ENCODE data around the gene CACNA1H.
A peak's percentile ranks its signal among the peaks of the same experiment; 100 is the strongest.

CACNA1H gene

DNA sequence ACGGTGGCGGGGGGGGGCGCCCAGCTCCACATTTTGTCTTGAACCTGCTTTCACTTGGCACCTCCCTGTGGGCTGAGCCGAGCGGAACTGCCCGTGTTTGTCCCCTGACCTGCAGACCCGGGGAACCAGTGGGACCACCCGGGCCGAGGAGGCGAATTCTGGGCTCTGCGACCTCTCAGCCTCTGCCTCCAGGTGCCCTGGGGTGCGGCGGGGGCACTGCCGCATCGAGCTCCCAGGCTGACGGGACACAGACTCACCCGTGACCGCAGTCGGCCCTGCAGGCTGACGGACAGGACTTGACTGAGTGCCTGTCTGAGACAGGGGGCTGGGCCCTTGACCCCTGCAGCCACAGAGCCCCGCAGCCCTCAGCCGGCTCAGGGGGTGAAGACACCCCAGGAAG lies 45.8 kb upstream of the CACNA1H start:
- Histone ChIP-seq H3K27ac (ENCODE audit: low read length) (no peak overlapping the region), H3K79me2 (ENCODE audit: low read length) (no peaks in the 10 kb centered on the region), H3K9me3 (ENCODE audit: insufficient read depth, low read length) (no peaks in the 10 kb centered on the region), H3K27me3 (ENCODE audit: low read depth, low read length) (peaks cover 11% of the 10 kb centered on the region; the same call in 1 of the 2 replicates), H3K4me1 (ENCODE audit: low read length) (peaks cover 7% of the 10 kb centered on the region; the same call in 1 of the 2 replicates), H3K4me2 (ENCODE audit: low read length) (no peak overlapping the region), H4K20me1 (ENCODE audit: insufficient read depth, low read length) (no peaks in the 10 kb centered on the region), H3K9ac (ENCODE audit: low read length) (no peak overlapping the region), H3K4me3 (ENCODE audit: low read length) (no peak overlapping the region), H2AFZ (ENCODE audit: low read depth, low read length) (no peak overlapping the region), H3K36me3 (replicated peaks; ENCODE audit: low read depth, low read length) (no peaks in the 10 kb centered on the region)
- TF ChIP-seq, protein P1, sequence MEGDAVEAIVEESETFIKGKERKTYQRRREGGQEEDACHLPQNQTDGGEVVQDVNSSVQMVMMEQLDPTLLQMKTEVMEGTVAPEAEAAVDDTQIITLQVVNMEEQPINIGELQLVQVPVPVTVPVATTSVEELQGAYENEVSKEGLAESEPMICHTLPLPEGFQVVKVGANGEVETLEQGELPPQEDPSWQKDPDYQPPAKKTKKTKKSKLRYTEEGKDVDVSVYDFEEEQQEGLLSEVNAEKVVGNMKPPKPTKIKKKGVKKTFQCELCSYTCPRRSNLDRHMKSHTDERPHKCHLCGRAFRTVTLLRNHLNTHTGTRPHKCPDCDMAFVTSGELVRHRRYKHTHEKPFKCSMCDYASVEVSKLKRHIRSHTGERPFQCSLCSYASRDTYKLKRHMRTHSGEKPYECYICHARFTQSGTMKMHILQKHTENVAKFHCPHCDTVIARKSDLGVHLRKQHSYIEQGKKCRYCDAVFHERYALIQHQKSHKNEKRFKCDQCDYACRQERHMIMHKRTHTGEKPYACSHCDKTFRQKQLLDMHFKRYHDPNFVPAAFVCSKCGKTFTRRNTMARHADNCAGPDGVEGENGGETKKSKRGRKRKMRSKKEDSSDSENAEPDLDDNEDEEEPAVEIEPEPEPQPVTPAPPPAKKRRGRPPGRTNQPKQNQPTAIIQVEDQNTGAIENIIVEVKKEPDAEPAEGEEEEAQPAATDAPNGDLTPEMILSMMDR (IDR thresholded peaks at IDR 0.05; ENCODE audit: low read depth, low read length): no peak
- TF ChIP-seq EZH2phosphoT487 (IDR thresholded peaks at IDR 0.05; ENCODE audit: low read depth): no peak

DNA sequence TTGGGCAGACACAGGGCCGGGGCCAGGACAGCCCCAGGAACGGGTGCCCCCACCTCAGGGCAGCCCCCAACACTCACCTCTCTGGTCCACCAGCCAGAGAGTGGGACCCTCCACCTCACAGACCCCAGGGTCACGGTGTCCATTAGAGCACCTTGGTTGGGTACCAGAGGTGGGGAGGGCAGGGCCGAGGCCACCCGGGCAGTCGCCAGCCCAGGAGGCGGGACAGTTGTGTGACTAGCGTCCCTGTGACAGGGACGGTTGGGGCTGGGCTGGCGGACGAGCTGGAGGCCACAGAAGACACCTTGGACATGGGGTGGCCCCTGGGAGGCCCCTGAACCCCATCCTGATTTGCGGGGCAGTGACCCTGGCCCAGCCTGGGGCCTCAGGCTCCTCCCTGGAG lies 45.2 kb upstream of the CACNA1H start:
- TF ChIP-seq, protein P1 (IDR thresholded peaks at IDR 0.05; ENCODE audit: low read depth, low read length): no peak
- no peak for TF ChIP-seq EZH2phosphoT487 (IDR thresholded peaks at IDR 0.05; ENCODE audit: low read depth)
- H3K4me3 ChIP-seq (ENCODE audit: low read length): no peak overlapping the region
- peaks cover 7% of the 10 kb centered on the region; the same call in 1 of the 2 replicates for H3K4me1 ChIP-seq (ENCODE audit: low read length)
- no peaks in the 10 kb centered on the region for H3K79me2 ChIP-seq (ENCODE audit: low read length)
- peaks cover 11% of the 10 kb centered on the region; the same call in 1 of the 2 replicates for H3K27me3 ChIP-seq (ENCODE audit: low read depth, low read length)
- no peak overlapping the region for H3K9ac ChIP-seq (ENCODE audit: low read length)
- no peak overlapping the region for H2AFZ ChIP-seq (ENCODE audit: low read depth, low read length)
- H4K20me1 ChIP-seq (ENCODE audit: insufficient read depth, low read length): no peaks in the 10 kb centered on the region
- H3K4me2 ChIP-seq (ENCODE audit: low read length): no peak overlapping the region
- no peaks in the 10 kb centered on the region for H3K36me3 ChIP-seq (replicated peaks; ENCODE audit: low read depth, low read length)
- H3K27ac ChIP-seq (ENCODE audit: low read length): no peak overlapping the region
- H3K9me3 ChIP-seq (ENCODE audit: insufficient read depth, low read length): no peaks in the 10 kb centered on the region

DNA sequence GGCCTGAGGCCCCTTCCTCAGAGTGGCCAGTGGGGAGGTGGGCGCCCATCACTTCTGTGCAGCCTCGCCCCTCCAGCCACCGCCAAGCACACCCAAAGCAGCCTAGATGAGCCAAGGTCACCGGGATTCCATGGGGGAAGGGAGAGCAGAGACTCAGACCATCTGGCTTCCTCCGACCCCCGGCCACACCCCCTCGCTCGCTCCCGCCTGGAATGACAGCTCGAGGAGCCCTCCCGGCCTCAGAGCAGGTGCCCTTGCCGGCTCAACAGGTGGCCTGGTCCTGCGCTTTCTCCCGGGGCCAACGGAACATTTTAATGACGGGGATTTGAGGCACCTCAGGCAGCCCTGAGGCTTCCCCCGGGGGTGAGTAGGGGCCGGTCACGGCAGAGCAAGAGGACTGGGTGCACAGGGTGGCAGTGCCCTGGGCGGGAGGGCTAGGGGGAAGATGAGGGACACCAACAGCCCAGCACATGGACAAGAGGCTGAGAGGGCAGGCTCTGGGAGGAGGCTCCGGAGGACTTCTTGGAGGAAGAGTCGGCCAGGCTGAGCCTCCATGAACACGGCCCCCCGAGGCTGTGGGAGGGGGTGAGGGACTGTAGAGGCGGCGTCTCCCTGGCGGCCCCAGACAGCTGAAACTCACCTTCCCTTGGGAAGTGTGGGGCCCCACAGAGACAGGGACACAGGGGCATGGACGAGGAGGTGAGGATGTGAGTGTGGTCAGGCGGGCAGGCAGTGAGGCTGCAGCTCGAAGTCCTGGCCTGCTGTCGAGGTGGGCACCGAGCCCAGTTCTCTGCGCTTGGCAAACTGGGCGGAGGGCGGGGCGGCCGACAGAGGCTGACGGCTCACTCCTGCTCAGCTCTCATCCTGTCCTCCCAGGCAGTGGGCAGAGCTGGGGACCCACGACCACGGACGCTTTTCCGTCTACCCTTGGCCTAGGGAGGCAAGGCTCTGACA lies 44.3 kb upstream of the CACNA1H start:
- no peak overlapping the region for H3K4me2 ChIP-seq (ENCODE audit: low read length)
- H3K4me1 ChIP-seq (ENCODE audit: low read length): peaks cover 7% of the 10 kb centered on the region; the same call in 1 of the 2 replicates
- H3K79me2 ChIP-seq (ENCODE audit: low read length): no peaks in the 10 kb centered on the region
- H4K20me1 ChIP-seq (ENCODE audit: insufficient read depth, low read length): no peaks in the 10 kb centered on the region
- no peak overlapping the region for H3K4me3 ChIP-seq (ENCODE audit: low read length)
- H2AFZ ChIP-seq (ENCODE audit: low read depth, low read length): no peak overlapping the region
- no peak for TF ChIP-seq EZH2phosphoT487 (IDR thresholded peaks at IDR 0.05; ENCODE audit: low read depth)
- TF ChIP-seq, protein P1 (IDR thresholded peaks at IDR 0.05; ENCODE audit: low read depth, low read length): no peak
- peaks cover 11% of the 10 kb centered on the region; the same call in 1 of the 2 replicates for H3K27me3 ChIP-seq (ENCODE audit: low read depth, low read length)
- no peaks in the 10 kb centered on the region for H3K36me3 ChIP-seq (replicated peaks; ENCODE audit: low read depth, low read length)
- H3K9me3 ChIP-seq (ENCODE audit: insufficient read depth, low read length): no peaks in the 10 kb centered on the region
- H3K27ac ChIP-seq (ENCODE audit: low read length): no peak overlapping the region
- no peak overlapping the region for H3K9ac ChIP-seq (ENCODE audit: low read length)

DNA sequence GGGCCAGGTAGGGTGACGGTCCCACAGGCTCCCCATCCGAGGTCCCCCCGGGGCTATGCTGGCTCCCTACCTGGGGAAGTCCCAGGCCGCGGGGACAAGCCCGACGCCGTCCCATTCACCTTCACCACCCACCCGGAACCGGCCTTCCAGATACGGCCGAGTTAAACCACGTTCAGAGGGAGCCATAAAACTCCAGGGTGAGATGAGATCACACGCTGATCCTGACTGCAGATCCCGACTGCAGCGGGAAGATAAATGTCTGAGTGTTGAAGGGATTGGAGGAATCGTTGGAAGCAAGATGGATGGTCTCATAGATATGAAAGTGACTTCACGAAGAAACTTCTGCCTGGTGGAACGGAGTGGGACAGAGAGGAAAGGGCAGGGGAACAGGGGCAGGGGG lies 43.3 kb upstream of the CACNA1H start:
- Histone ChIP-seq H3K9ac (ENCODE audit: low read length) (no peak overlapping the region), H3K9me3 (ENCODE audit: insufficient read depth, low read length) (no peaks in the 10 kb centered on the region), H3K4me2 (ENCODE audit: low read length) (peak overlapping the region; percentile 7; the same call in 1 of the 2 replicates), H2AFZ (ENCODE audit: low read depth, low read length) (no peak overlapping the region), H3K36me3 (replicated peaks; ENCODE audit: low read depth, low read length) (no peaks in the 10 kb centered on the region), H3K79me2 (ENCODE audit: low read length) (no peaks in the 10 kb centered on the region), H3K27ac (ENCODE audit: low read length) (no peak overlapping the region), H3K27me3 (ENCODE audit: low read depth, low read length) (peaks cover 2% of the 10 kb centered on the region; the same call in 1 of the 2 replicates), H3K4me3 (ENCODE audit: low read length) (no peak overlapping the region), H3K4me1 (ENCODE audit: low read length) (peaks cover 7% of the 10 kb centered on the region; the same call in 1 of the 2 replicates), H4K20me1 (ENCODE audit: insufficient read depth, low read length) (no peaks in the 10 kb centered on the region)
- TF ChIP-seq, protein P1 (IDR thresholded peaks at IDR 0.05; ENCODE audit: low read depth, low read length): no peak
- TF ChIP-seq EZH2phosphoT487 (IDR thresholded peaks at IDR 0.05; ENCODE audit: low read depth): no peak

Data from OCI-LY3 (cell line).